Spleen (tissue), 7 donors: ENCODE results near the gene GIMAP4.

ENCODE experiments used
- CTCF ChIP-seq, 11 experiments: fragments of 200-600 bp in 7 of 11; fragments of 450-650 bp in 4 of 11; sonication (generic) in 4 of 11; IDR thresholded peaks in 8 of 11; conservative IDR thresholded peaks in 3 of 11; 1 replicate in 7 of 11; 2 replicates in 4 of 11; pipeline versions ENCODE4 v1.4.0 to v1.8.0; 2016 to 2021; ENCODE audit warnings: antibody characterized with exemption in 11 of 11, inconsistent platforms in 4 of 11, mild to moderate bottlenecking in 1 of 11
- POLR2A ChIP-seq, 3 donors: fragments of 450-650 bp; IDR thresholded peaks; one replicate each; pipeline ENCODE4 v1.5.1; 2017; ENCODE audit warnings: antibody characterized with exemption in 3 of 3, mild to moderate bottlenecking in 1 of 3
- donor health status: DM: no; HTN: no; CAD: no; lungs with moderate emphysema.
- donor health status: DM: no; HTN: no; CAD: no.
- donor health status: DM: no; HTN: no; CAD: no.

- TF ChIP-seq POLR2A (IDR thresholded peaks at IDR 0.05), result no peak
- no peak for TF ChIP-seq CTCF (IDR thresholded peaks at IDR 0.05 in 8 of 11, conservative IDR thresholded peaks at IDR 0.05 in 3 of 11)
Observed at GRCh38 chr7:150587551-150587950, 20.4 kb downstream of the GIMAP4 start.
